Heart left ventricle (tissue), 13 donors: Measurements from ENCODE around the gene HAO2.

Experiments
- CTCF ChIP-seq, 12 donors: fragments of 200-600 bp; sonication (generic) in 4 of 12; IDR thresholded peaks; one replicate each; pipeline versions ENCODE4 v1.5.0 to v1.8.0; 2018 to 2022; ENCODE audit warnings: antibody characterized with exemption in 12 of 12, mild to moderate bottlenecking in 5 of 12
- POLR2A ChIP-seq, 2 donors: fragments of 450-650 bp; IDR thresholded peaks; one replicate each; pipeline ENCODE4 v1.6.1; 2017; ENCODE audit warnings: antibody characterized with exemption in 2 of 2, mild to moderate bottlenecking in 2 of 2, moderate library complexity in 2 of 2
- donor health status: ischemic (EF 13 %, LVEDD 7.1; RV severe dilation, severe dysfunction).
- donor health status: DM: no; HTN: yes; CAD: no.
- donor health status: DM: no; HTN: no; CAD: no.
- donor health status: ischemic (EF 25% LVEDD 6.9; RV normal size, moderate dysfunction).
- donor health status: ischemic (EF 25% LVEDD 5.7; RV mildly dilated, moderate dysfunction).
- donor health status: ischemic (EF 35%, LVEDD 5.7; RV mildly dilated, moderate dysfunction).
- donor health status: nonischemic (EF 11% LVEDD 7.7; RV severe dilation, severe dysfunction).
- donor health status: DM: yes; HTN: yes; CAD: no.
- donor health status: PGD.
- donor health status: ischemic (EF 29% LVEDD 5.4; RV normal size, mild dysfunction).
- donor health status: nonischemic (EF 23%, LVEDD 6.1; RV moderate dilation, normal function).

GRCh38 chr1:119388450-119388849 is 19.9 kb downstream of the HAO2 start:
- TF ChIP-seq POLR2A (IDR thresholded peaks at IDR 0.05) (no peak), CTCF (IDR thresholded peaks at IDR 0.05) (no peak)
